ENCODE data around the gene SYT1. TPM values are rescaled to one million over a fixed set of nuclear protein-coding genes. Genes with fewer than 3 reads are reported as not detected.

SYT1 gene
- total RNA-seq, 1 donor from 2014 or later = 13.0 TPM

- Mint-ChIP-seq H3K27ac (ENCODE audit: unreplicated experiment) (no peak overlapping the region), H3K36me3 (ENCODE audit: low read depth, unreplicated experiment) (no peaks in the 10 kb centered on the region), H3K27me3 (ENCODE audit: unreplicated experiment) (peaks cover 2% of the 10 kb centered on the region), H3K4me3 (ENCODE audit: unreplicated experiment) (no peak overlapping the region), H3K4me1 (ENCODE audit: unreplicated experiment) (peaks cover 4% of the 10 kb centered on the region), H3K9me3 (ENCODE audit: unreplicated experiment) (no peaks in the 10 kb centered on the region)
- TF ChIP-seq CTCF (IDR thresholded peaks at IDR 0.05; ENCODE audit: unreplicated experiment) = no peak
- no peak for DNase-seq (ENCODE audit: low spot score)
These were observed 251.2 kb downstream of the SYT1 start for GRCh38 chr12:79115743-79116142.

GRCh38 chr12:79119796-79120195 lies 255.2 kb downstream of the SYT1 start:
- no peaks in the 10 kb centered on the region for H3K36me3 Mint-ChIP-seq (ENCODE audit: low read depth, unreplicated experiment)
- DNase-seq (ENCODE audit: low spot score) = no peak
- TF ChIP-seq CTCF (IDR thresholded peaks at IDR 0.05; ENCODE audit: unreplicated experiment) = no peak
- no peak overlapping the region for H3K4me3 Mint-ChIP-seq (ENCODE audit: unreplicated experiment)
- no peaks in the 10 kb centered on the region for H3K9me3 Mint-ChIP-seq (ENCODE audit: unreplicated experiment)
- H3K4me1 Mint-ChIP-seq (ENCODE audit: unreplicated experiment) = peaks cover 4% of the 10 kb centered on the region
- no peak overlapping the region for H3K27ac Mint-ChIP-seq (ENCODE audit: unreplicated experiment)
- no peaks in the 10 kb centered on the region for H3K27me3 Mint-ChIP-seq (ENCODE audit: unreplicated experiment)

DNA sequence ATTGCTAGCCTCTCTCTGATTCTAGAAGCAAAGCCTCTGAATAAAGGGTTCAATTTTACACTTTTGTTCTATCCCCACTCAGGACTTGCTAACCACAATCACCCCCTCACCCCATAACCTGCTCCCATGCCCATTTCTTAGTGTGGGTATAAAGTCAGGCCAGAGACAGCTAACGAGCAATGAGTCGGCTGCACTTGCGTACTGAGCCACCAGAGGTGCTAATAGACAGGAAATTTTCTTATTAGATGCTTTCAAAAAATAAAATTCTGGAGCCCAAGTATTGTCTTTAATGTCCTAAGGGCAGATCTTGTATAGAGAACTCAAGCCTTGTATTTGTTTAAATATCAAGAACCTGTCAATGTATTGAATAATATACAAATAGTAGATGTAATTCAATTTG lies 256.9 kb downstream of the SYT1 start:
- H3K36me3 Mint-ChIP-seq (ENCODE audit: low read depth, unreplicated experiment) = no peaks in the 10 kb centered on the region
- no peaks in the 10 kb centered on the region for H3K9me3 Mint-ChIP-seq (ENCODE audit: unreplicated experiment)
- peaks cover 8% of the 10 kb centered on the region for H3K4me1 Mint-ChIP-seq (ENCODE audit: unreplicated experiment)
- peak; percentile 13 for DNase-seq (ENCODE audit: low spot score)
- H3K4me3 Mint-ChIP-seq (ENCODE audit: unreplicated experiment) = no peak overlapping the region
- H3K27ac Mint-ChIP-seq (ENCODE audit: unreplicated experiment) = no peak overlapping the region
- H3K27me3 Mint-ChIP-seq (ENCODE audit: unreplicated experiment) = peaks cover 3% of the 10 kb centered on the region
- peak; percentile 52 for TF ChIP-seq CTCF (IDR thresholded peaks at IDR 0.05; ENCODE audit: unreplicated experiment)

GRCh38 chr12:79124385-79124784 lies 259.8 kb downstream of the SYT1 start:
- no peaks in the 10 kb centered on the region for H3K36me3 Mint-ChIP-seq (ENCODE audit: low read depth, unreplicated experiment)
- H3K27me3 Mint-ChIP-seq (ENCODE audit: unreplicated experiment) = peaks cover 4% of the 10 kb centered on the region
- no peak for DNase-seq (ENCODE audit: low spot score)
- H3K27ac Mint-ChIP-seq (ENCODE audit: unreplicated experiment) = no peak overlapping the region
- no peaks in the 10 kb centered on the region for H3K9me3 Mint-ChIP-seq (ENCODE audit: unreplicated experiment)
- no peak for TF ChIP-seq CTCF (IDR thresholded peaks at IDR 0.05; ENCODE audit: unreplicated experiment)
- no peak overlapping the region for H3K4me3 Mint-ChIP-seq (ENCODE audit: unreplicated experiment)
- peaks cover 14% of the 10 kb centered on the region for H3K4me1 Mint-ChIP-seq (ENCODE audit: unreplicated experiment)

GRCh38 chr12:79125358-79125757 lies 260.8 kb downstream of the SYT1 start:
- no peak for DNase-seq (ENCODE audit: low spot score)
- no peaks in the 10 kb centered on the region for H3K9me3 Mint-ChIP-seq (ENCODE audit: unreplicated experiment)
- peaks cover 14% of the 10 kb centered on the region for H3K4me1 Mint-ChIP-seq (ENCODE audit: unreplicated experiment)
- peaks cover 4% of the 10 kb centered on the region for H3K27me3 Mint-ChIP-seq (ENCODE audit: unreplicated experiment)
- TF ChIP-seq CTCF (IDR thresholded peaks at IDR 0.05; ENCODE audit: unreplicated experiment) = no peak
- no peaks in the 10 kb centered on the region for H3K36me3 Mint-ChIP-seq (ENCODE audit: low read depth, unreplicated experiment)
- no peak overlapping the region for H3K4me3 Mint-ChIP-seq (ENCODE audit: unreplicated experiment)
- H3K27ac Mint-ChIP-seq (ENCODE audit: unreplicated experiment) = no peak overlapping the region
